NCI-H748 (cell line): ENCODE data around the gene GNB1.

Source experiments
- DNase-seq: peaks from one replicate; lab custom pipeline; 2025; ENCODE audit not compliant: unreplicated experiment; lab: John Stamatoyannopoulos, UW

GNB1 gene

DNA sequence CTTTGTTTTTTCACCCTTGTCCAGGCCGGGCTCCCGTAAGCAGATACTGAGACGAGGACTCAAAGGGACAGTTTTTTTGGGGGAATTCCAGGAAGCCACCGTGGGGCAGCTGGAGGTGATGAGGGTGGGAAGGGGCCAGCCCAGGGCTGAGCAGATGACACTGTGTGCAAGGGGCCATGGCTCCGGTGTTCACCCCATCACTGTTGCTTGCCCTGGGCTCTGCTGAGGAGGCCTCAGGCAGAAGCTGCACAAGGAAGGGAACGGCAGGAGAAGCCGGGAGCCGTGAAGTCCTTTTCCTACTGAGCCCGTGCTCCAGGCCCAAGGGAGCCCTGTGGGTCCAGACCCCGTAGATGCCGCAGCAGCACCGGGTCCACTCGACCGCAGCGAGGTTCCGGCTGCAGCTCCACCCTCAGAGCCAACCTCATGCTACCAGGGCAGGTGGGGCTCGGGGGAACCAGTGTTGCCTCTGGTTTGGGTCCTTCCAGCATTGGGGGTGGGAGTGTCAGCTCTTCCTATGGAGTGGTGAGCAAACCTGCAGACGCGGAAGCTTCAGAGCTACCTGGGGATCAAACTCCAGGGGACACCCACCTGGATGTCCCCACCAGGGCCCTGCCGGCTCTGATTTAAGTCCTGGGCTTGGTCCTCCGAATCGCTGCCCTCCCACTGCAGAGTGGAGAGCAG, 19.9 kb upstream of the GNB1 start:
- no peak for DNase-seq

DNA sequence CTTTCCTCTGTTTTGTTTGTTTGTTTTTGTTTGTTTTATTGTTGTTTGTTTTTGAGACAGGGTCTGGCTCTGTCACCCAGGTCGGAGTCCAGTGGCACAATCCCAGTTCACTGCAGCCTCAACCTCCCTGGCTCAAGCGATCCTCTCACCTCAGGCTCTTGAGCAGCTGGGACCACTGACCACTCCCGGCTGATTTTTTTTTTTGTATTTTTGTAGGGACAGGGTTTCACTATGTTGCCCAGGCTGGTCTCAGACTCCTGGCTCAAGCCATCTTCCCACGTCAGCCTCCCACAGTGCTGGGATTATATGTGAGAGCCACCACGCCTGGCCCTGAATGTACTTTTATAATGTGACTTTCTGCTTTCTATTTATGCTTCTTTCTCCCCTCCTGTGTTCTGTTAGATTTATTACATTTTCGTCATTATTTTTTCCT, 19.2 kb upstream of the GNB1 start:
- no peak for DNase-seq

DNA sequence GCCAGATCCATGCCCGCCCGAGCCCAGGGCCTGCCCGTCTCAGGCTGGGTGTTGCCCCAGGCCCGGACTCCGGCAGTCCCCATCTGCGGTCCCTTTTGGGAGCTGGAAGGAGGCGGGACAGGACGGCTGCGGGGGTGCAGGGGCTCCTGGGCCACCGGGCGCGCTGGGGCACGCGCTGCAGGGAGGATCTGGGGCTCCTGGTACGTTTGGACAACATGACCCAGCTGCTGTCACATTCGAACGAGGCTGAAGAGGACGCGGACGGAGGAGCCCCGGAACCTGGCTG, 17.6 kb upstream of the GNB1 start:
- DNase-seq = no peak

DNA sequence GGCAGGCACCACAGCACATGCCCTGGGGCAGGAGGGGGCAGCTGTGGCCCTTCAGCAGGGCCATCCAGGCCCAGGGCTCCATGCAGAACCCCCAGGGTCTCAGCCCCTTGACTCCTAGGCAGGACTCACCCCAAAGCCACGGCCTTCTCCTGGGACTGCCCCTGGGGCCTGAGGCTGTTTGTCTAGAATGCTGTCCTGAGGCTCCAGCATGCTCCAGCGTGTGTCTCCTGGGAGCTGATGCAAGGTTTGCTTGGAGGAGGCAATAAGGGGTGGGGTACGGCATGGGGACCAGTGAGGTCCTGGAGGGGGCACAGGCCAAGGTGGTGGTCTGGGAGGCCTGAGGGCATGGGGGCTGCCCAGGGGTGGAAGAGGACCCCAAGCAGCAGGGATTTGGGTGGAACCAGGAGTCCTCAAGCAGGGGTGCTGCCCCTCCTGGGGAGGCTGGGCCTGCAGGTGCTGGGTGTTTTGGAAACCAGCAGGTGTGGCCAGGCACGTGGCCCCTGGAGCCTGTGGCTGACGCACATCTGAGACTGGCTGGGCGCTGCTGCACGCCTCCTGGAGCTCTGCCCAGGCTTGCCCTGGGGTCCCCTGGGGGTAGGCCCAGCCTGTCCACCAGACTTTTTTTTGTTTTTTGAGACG, 16.3 kb upstream of the GNB1 start:
- DNase-seq = no peak

DNA sequence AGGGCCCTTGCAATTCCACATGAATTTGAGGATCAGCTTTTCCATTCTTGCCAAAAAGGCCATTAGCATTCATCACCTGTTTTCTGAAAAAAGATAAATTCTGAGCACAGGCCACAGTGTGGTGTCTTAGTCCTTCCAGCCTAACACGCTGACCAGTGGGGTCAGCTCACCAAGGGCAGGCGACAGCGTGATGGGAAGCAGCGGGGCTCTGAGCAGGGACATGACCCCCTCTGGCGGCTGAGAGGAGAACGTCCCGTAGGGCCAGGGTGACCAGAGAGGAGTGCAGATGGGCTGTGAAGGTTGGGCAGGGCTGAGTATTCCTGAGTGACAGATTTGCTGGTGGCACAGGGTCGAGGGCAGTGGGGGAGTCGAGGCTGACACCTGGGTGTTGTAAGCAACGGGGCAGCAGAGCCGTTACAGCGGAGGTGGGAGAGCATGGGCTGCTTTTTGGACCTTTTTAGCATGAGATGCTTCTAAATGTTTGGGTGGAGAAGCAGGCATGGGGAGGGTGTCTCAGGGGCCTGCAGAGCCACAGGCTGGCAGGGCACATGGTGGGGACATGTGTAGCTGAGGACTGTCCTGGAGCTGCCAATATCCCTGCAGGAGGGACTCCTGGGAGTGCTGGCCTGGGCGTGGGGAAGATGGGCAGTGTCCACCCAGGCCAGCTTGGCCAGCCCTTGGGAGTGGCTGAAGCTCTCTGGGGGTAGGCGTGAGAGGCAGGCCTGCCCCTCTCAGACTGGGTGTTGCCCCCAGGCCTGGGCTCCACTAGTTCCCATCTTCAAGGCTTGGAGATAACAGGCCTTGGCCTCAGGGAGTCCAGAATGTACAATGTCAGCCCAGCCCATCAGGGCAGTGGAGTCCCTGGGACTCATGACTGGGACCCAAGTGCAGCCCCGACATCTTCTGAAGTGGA, 15.6 kb upstream of the GNB1 start:
- DNase-seq = peak; percentile 68

DNA sequence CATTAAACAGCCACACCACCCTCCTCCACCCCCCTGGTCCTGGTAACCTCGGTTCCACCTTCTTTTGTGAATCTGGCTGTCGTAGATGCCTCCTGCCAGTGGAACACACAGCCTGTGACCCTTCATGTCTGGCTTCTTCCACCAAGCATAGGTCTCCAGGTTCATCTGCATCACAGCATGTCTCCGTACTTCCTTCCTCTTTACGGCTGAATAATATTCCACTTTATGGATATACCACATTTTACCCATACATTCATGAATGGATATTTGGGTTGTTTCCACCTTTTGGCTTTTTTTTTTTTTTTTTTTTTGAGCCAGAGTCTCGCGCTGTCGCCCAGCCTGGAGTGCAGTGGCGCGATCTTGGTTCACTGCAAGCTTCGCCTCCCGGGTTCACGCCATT, 12.3 kb upstream of the GNB1 start:
- no peak for DNase-seq

DNA sequence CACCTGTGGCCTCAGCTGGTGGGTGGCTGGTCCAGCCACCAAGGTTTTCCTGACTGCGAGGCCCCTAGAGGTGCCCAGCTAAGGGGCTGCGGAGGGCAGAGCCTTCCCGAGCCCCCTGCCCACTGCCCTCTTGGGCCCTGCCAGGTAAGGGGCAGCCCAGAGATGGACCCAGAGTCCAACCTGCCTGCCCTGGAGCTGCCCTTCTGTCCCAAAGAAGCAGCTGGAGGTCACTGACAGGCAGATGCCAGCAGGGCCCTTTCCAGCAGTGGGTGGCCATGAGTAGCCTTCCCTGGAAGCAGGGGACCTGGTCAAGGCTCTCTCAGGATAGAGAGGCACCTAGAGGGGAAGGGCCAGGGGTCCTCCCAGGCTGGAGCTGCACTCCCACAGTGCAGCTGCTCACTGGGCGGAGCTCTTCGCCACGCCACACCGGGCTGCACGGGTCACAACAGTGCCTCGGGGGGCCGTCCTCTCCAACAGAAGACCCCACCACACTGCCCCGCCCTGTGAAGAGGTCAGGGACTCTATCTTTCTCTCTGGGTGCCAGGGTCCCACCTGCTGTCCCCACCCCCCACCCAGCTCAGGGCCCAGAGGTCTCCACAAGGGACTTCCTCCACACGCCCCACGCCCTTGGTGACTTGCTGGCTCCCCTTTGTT, 10.9 kb upstream of the GNB1 start:
- no peak for DNase-seq

DNA sequence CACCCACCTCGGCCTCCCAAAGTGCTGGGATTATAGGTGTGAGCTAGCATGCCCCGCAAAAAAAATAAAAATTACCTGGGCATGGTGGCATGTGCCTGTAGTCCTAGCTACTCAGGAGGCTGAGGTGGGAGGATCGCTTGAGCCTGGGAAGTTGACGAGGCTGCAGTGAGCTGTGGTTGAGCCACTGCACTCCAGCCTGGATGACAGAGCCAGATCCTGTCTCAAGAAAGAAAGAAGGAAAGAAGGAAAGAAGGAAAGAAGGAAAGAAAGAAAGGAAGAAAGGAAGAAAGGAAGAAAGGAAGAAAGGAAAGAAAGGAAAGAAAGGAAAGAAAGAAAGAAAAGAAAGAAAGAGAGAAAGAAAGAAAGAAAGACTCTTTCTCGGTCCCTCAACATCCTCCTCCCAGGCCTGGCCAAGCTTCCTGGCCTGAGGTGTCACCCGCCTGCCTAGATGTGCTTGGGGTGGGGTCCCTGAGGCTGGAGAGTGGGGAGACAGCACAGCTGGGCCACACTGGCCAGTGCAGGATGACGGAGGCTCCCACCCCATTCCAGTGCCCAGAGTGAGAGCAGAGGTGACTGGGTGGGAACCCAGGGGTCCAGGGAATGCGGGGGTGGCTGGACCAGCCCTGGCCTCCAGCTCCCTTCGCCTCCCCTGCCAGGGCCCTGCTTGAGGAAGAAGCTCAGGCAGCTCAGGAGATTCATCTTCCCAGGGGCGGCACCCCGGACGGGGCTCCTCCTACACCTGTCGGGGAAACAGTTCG, 10.2 kb upstream of the GNB1 start:
- no peak for DNase-seq

DNA sequence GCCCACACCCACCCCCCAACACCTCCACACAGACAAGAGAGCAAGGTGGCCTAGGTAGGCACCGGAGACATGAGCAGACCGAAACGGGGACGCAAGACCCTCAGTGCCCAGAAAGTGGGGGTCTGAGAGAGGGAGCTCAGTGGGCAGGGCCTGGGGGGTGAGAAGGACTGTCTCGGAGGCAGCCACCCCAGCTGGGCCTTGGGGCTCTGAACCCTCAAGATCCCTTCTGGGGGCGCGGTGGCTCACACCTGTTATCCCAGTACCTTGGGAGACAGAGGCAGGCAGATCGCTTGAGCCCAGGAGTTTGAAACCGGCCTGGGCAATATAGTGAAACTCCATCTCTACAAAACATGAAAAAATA, 9.1 kb upstream of the GNB1 start:
- no peak for DNase-seq

DNA sequence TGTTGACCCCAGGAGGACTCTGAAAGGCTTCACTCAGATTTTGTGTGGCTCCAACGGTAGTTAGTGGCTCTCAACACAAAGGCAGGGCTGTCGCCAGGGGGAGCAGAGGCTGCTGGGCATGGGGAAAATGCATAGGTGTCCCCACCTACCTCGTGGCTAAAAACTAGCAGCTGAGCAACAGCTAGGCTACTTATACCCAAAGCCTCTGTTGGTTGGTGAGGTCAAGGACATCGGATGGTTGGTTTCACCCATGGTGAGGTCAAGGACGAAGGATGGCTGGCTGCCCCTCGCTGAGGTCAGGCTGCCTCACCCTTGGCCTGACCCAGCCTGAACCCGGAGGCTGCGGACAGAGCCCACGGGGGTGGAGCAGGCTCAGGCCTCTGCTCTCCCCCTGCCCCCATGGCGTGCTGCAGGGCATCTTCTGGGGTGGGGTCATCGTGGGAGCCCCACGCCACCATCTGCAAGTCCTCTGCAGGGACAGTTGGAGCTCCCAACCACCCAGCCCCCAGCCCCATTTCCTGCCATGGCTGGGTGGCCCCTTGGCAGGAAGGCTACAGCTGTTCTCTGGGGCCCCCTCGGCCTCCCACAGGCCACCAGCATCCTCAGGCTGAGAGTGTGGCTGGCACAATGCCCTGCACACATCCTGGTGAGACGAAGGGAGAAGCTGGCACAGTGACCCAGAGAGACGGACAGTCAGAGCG, 8.5 kb upstream of the GNB1 start:
- peak; percentile 7 for DNase-seq

DNA sequence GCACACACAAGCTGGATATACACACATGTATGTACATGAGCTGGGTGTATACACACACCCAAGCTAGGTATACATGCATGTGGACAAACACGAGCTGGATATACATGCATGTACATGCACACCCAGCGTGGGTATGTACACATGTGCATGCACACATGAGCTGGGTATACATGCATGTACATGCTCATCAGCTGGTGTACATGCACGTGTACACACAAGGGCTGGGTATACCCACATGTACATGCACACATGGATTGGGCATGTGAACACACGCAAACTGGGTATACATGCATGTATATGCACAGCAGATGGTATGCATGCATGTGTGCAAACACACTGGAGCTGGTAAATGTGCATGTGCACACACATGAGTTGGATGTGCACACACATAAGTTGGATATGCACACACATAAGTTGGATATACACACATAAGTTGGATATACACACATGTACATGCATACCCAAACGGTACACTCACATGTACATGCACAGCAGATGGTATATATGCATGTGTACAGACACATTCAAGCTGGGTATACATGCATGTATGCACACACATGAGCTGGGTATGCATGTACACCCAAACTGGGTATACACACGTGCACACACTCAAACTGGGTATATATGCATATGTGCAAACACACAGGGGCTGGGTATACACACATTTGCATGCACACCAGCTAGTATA, 7.5 kb upstream of the GNB1 start:
- DNase-seq = no peak

DNA sequence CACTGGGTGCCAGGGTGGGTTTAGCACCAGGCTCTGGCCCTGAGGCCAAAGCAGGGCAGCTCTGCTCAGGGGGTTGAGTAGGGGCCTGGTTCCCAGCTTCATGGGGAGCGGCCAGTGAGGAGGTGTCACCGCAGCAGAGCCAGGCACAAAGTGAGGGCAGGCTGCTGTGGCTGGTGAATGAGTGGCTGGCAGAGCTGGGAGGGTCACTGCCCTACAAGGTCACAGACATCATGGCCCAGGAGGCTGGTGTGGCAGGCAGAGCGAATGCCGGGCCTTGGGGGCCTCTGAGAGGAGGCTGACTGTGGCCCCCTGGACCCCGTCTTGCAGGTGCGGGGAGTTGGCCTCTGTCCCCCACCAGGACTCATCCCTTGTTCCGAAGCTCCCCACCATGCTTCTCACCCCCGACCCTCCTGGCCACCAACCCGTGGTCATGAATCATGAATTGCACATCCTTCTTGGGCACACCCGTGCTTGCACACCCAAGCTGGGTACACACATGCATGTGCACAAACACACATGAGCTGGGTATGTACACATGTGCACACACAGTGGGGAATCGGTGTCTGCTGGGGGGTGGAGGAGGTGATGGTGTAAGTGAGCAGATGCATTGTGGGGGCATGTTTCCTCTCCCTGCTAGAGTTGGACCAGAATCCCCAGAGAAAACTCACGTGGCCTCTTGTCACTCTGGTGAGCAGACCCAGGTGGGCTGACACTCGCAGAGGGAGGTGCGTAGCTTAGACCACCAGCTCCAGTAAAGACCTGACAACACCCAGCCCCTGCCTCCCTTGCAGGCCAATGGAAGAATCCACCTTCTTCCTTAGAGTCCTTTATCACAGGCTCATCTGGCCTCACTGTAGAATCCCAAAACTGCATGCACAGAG, 4.8 kb upstream of the GNB1 start:
- DNase-seq = no peak

DNA sequence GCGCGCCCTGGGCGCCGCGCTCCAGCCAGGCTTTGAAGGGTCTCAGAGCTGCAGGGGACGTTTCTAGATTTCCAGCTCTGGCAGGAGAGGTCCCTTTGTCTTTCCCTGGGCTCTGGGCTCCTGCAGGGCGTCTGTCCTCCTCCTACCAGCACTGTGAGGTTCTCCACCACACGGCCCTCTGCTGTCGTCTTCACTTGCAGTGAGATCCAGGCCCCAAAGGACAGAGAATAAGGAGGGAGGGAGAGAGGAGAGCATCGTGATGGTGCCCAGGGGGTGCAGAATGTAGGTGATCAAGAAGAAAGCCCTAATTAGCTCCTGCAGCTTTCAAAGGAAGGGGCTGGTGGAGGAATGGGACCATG, 4.2 kb upstream of the GNB1 start:
- no peak for DNase-seq

DNA sequence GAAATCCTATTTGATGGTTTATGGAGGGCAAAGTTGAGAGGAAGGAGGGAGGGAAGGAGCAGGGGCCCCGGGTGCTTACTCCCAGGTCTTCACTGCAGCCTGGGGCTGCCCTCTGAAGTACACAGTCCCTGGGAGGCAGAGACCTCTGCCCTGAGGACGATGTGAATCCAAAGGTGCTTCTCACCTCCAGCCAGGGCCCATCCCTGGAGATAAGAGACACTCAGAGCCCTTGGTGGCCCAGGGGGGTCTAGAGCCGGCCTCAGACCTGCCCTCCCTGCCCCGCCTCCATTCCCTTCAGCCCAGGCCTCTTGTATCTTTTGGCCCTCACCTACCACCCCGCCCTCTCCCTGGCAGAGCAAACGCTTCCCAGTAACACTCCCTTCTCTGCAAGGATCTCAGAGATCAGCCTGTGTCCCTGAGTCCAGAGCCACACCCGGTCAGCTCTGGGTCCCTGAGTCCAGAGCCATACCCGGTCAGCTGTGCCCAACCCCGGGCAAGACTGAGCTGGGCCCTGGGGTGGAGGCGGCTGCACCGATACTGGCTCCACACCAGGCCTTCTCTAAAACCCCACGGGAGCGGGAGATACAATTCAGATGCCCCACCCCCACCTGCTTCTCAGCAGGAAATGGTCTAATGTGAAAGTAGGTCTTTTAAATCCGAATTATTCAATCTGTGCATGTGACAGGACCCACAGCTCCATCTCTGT, 3.6 kb upstream of the GNB1 start:
- no peak for DNase-seq

DNA sequence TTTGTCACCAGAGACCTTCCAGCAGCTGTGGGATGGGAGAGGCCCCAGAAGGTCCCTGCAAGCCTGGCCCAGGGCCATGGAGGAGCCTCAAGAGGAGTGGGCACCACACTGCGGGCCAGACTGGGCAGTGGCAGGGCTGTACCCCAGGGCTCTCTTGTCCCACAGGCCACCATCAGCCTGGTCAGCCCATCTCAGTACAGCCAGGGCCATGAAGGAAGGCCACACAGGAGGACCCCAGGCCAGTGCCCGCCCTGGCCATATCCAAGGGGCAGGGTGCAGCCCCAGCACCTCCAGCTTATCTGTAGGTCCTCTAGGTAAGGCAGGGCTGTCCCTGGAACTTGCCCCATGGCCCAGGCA, 3.1 kb upstream of the GNB1 start:
- DNase-seq = no peak

DNA sequence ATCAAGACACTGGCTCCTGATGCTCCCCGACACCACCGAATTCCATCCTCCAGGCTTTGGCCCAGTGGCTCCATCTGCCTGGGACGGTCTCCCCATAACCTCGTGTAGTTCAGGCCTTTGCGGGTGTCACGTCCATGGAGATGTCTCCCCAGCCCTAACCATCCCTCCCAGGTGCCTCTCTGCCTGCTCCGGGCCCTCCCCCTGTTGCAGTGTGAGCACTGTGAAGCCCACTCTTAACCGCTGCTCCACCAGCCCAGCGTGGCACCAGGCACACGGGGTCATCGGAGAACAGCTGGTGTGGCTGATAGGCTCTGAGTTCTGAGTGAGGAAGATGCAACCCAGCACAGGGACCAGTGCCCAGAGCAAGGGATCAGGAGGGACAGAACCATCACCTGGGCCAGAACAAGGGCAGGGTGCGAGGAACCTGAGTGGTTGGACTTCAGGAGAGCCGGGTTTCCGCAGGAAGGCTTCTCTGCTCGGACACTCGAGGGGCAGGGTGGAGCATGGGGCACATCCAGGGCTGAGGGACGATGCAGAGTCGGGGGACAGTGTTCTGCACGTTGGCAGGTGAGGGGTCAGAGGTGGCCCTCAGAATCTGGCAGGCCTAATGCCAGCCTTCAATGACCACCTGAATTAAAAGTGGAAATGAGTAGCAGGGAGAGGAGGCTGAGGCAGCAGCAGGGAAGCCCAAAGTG, 2.6 kb upstream of the GNB1 start:
- no peak for DNase-seq

DNA sequence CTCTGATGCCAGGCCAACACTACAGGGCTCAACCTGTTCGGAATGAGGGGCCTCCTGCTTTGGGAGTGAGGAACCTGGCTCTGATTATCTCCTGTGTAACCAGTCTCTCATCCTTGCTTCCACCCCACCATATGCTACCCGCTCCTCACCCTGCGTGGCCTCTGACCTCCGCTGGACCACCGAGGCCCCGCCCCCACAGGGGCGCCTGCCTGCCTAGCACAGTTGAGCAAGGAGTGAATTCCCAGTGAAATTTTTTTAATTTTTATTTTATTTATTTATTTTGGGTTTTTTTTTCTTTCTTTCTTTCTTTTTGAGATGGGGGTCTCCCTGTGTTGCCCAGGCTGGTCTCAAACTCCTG, 1.9 kb upstream of the GNB1 start:
- no peak for DNase-seq
